Panc1 (cell line): ENCODE results near the gene ZNF526.

Experiments used
- CTCF ChIP-seq: fragments of 450-650 bp; IDR thresholded peaks from 2 replicates; pipeline ENCODE4 v1.5.1; 2017; ENCODE audit warnings: mild to moderate bottlenecking
- POLR2AphosphoS5 ChIP-seq: IDR thresholded peaks from 2 replicates; pipeline ENCODE4 v1.6.1; 2012; ENCODE audit warnings: mild to moderate bottlenecking, low read depth, low read length, moderate library complexity
- SIN3A ChIP-seq: IDR thresholded peaks from 2 replicates; pipeline ENCODE4 v1.6.1; 2012; ENCODE audit warnings: low read depth, mild to moderate bottlenecking, low read length, moderate library complexity, borderline replicate concordance; ENCODE audit not compliant: insufficient read depth

- no peak for TF ChIP-seq CTCF
- TF ChIP-seq POLR2AphosphoS5: no peak
- TF ChIP-seq SIN3A: no peak
These were observed 35.9 kb downstream of the ZNF526 start for GRCh38 chr19:42255766-42256745.
